Small intestine (tissue), 16 donors: ENCODE measurements around the gene CHML. TPM values are rescaled to one million over a fixed set of nuclear protein-coding genes. Genes with fewer than 3 reads are reported as not detected.
"Not testable (repeated sequence)": the region's sequence is repeated elsewhere in the genome, so short reads cannot be mapped to it uniquely, and the experiment has no call there.

Source experiments
- DNase-seq, 2 donors: peaks; one replicate each; pipeline versions ENCODE4 v3.0.0 to v3.0.0-alpha.2; 2013
- FAIRE-seq: peaks from 2 replicates; lab custom pipeline; 2012; peaks lifted over from hg19 to GRCh38; lab: Jason Lieb, UNC
- H3K27ac ChIP-seq, 3 donors: one replicate each; pipeline ENCODE4 v1.5.1; 2013; ENCODE audit warnings: low read length in 2 of 3, mild to moderate bottlenecking in 2 of 3, control low read depth in 1 of 3, inconsistent platforms in 1 of 3, low read depth in 1 of 3, moderate library complexity in 1 of 3
- H3K27me3 ChIP-seq, 3 donors: one replicate each; pipeline ENCODE4 v1.6.1; 2013; ENCODE audit warnings: low read length in 3 of 3, inconsistent platforms in 1 of 3; ENCODE audit not compliant: control insufficient read depth in 3 of 3, insufficient read depth in 3 of 3
- H3K36me3 ChIP-seq, 3 donors: one replicate each; pipeline ENCODE4 v1.6.1; 2013; ENCODE audit warnings: low read length in 3 of 3, inconsistent platforms in 1 of 3, low read depth in 1 of 3, mild to moderate bottlenecking in 1 of 3, moderate library complexity in 1 of 3; ENCODE audit not compliant: control insufficient read depth in 3 of 3, insufficient read depth in 2 of 3
- H3K4me1 ChIP-seq, 3 donors: one replicate each; pipeline ENCODE4 v1.6.1; 2013; ENCODE audit warnings: low read length in 2 of 3, inconsistent platforms in 1 of 3, low read depth in 1 of 3, mild to moderate bottlenecking in 1 of 3, moderate library complexity in 1 of 3; ENCODE audit not compliant: control insufficient read depth in 3 of 3, insufficient read depth in 2 of 3
- H3K4me3 ChIP-seq, 3 donors: one replicate each; pipeline ENCODE4 v1.5.1; 2013; ENCODE audit warnings: low read length in 3 of 3, control low read depth in 1 of 3, inconsistent platforms in 1 of 3, low read depth in 1 of 3, mild to moderate bottlenecking in 1 of 3, moderate library complexity in 1 of 3
- H3K9me3 ChIP-seq, 2 donors: one replicate each; pipeline ENCODE4 v1.6.1; 2013; ENCODE audit warnings: low read depth in 1 of 2, low read length in 1 of 2; ENCODE audit not compliant: control insufficient read depth in 2 of 2, insufficient read depth in 1 of 2
- WGBS, 3 donors: extraction: QIAGEN DNeasy Blood & Tissue Kit; methylation state at CpG; one replicate each; pipeline ENCODE4 v1.1.7; 2013; 5-methylcytosine and 5-hydroxymethylcytosine counted together
- long read RNA-seq, 10 donors: transcript quantifications; one replicate each; lab custom pipeline, GENCODE V29; 2026
- polyA plus RNA-seq, 4 donors: library from polyadenylated mRNA; stranded (reverse) in 3 of 4; unstranded in 1 of 4; fragments of 200-250 nt in 3 of 4; fragments of 120-200 nt in 1 of 4; gene quantifications; one replicate each; pipeline versions ENCODE4 v1.2.1 to v1.2.3, GENCODE V29; 2013
- donor health status: healthy with polysubstance abuse.
- donor health status: control.
- donor health status: control.
- donor health status: Bipolar disorder and iron deficiency.
- donor health status: healthy.

The CHML gene
- 10 to 100 TPM in 1 of 4 donors, 1 to 10 TPM in 3; 1.3 to 16.0 (median 2.2) TPM for polyA plus RNA-seq
- long read RNA-seq, donor 1: 0 reads
- long read RNA-seq, donor 2, full-length matches to known transcripts: 3 of 3 reads
- long read RNA-seq, donor 2, partial matches to known transcripts: 0 of 3 reads
- long read RNA-seq, donor 2, other reads (novel, unspliced or antisense): 0 of 3 reads
- long read RNA-seq, donor 3, full-length matches to known transcripts: 8 of 8 reads
- long read RNA-seq, donor 3, partial matches to known transcripts: 0 of 8 reads
- long read RNA-seq, donor 3, other reads (novel, unspliced or antisense): 0 of 8 reads
- long read RNA-seq, donor 4: 0 reads
- long read RNA-seq, donor 5, full-length matches to known transcripts: 1 of 1 reads
- long read RNA-seq, donor 5, partial matches to known transcripts: 0 of 1 reads
- long read RNA-seq, donor 5, other reads (novel, unspliced or antisense): 0 of 1 reads
- long read RNA-seq, donor 6, full-length matches to known transcripts: 5 of 5 reads
- long read RNA-seq, donor 6, partial matches to known transcripts: 0 of 5 reads
- long read RNA-seq, donor 6, other reads (novel, unspliced or antisense): 0 of 5 reads
- long read RNA-seq, donor 7: 0 reads
- long read RNA-seq, donor 8, full-length matches to known transcripts: 1 of 1 reads
- long read RNA-seq, donor 8, partial matches to known transcripts: 0 of 1 reads
- long read RNA-seq, donor 8, other reads (novel, unspliced or antisense): 0 of 1 reads
- long read RNA-seq, donor 9: 0 reads
- long read RNA-seq, donor 10, full-length matches to known transcripts: 6 of 6 reads
- long read RNA-seq, donor 10, partial matches to known transcripts: 0 of 6 reads
- long read RNA-seq, donor 10, other reads (novel, unspliced or antisense): 0 of 6 reads

- Histone ChIP-seq H3K27ac (peak within 1 kb of the TSS; percentile 56 to 92 (median 64)), H3K27me3 (no peaks in the 10 kb centered on the region), H3K4me1 (peaks cover 0 to 10% (median 2%) of the 10 kb centered on the region in 3 donors), H3K4me3 (peak within 1 kb of the TSS; percentile 81 to 95 (median 94)), H3K9me3 (peaks cover 0 to 12% of the 10 kb centered on the region in 2 donors), H3K36me3 (no peaks in the 10 kb centered on the region)
- WGBS, 3 donors: 4 to 6% (median 6%) methylated on average over 36 to 81 of the region's 81 CpGs
- peak; percentile 92 to 95 for DNase-seq
- FAIRE-seq: no peak
Measured at GRCh38 chr1:241640149-241640866, at the start of gene CHML, which contains the start of gene OPN3. CHML (minus strand) TSS chr1:241640369; CDS start chr1:241635766, 4,603 bp downstream. OPN3 (minus strand) TSS chr1:241640369; CDS start chr1:241640254, 115 bp downstream.

GRCh38 chr1:241688940-241689368 is 48.8 kb upstream of the CHML start:
- no peak overlapping the region for H3K27ac ChIP-seq
- H3K27me3 ChIP-seq: peaks cover 0 to 3% (median 0%) of the 10 kb centered on the region in 3 donors
- WGBS, 3 donors: 39 to 49% (median 47%) methylated on average over 2 of the region's 2 CpGs
- H3K4me1 ChIP-seq: no peaks in the 10 kb centered on the region
- H3K4me3 ChIP-seq: no peak overlapping the region
- no peaks in the 10 kb centered on the region for H3K9me3 ChIP-seq
- no peak for FAIRE-seq
- DNase-seq: no peak
- H3K36me3 ChIP-seq: no peaks in the 10 kb centered on the region

GRCh38 chr1:241684108-241684507 is 43.9 kb upstream of the CHML start:
- WGBS, 3 donors: 89 to 95% (median 95%) methylated on average over 1 of the region's 1 CpG

GRCh38 chr1:241682921-241683320 is 42.8 kb upstream of the CHML start:
- FAIRE-seq (no peak), DNase-seq (no peak)
- H3K9me3 ChIP-seq: no peaks in the 10 kb centered on the region
- H3K4me1 ChIP-seq: no peaks in the 10 kb centered on the region
- no peak overlapping the region for H3K4me3 ChIP-seq
- H3K36me3 ChIP-seq: no peaks in the 10 kb centered on the region
- H3K27ac ChIP-seq: no peak overlapping the region
- 92 to 96% (median 95%) methylated on average over 2 of the region's 2 CpGs for WGBS, 3 donors
- no peaks in the 10 kb centered on the region for H3K27me3 ChIP-seq

More at GRCh38 chr1:241684108-241684507, 43.9 kb upstream of the CHML start:
- H3K9me3 ChIP-seq: no peaks in the 10 kb centered on the region
- no peaks in the 10 kb centered on the region for H3K4me1 ChIP-seq
- DNase-seq (no peak), FAIRE-seq (peak; percentile 26)
- no peak overlapping the region for H3K27ac ChIP-seq
- H3K36me3 ChIP-seq: no peaks in the 10 kb centered on the region
- H3K27me3 ChIP-seq: peaks cover 0 to 3% (median 0%) of the 10 kb centered on the region in 3 donors
- H3K4me3 ChIP-seq: no peak overlapping the region

- not testable (repeated sequence) for H3K27me3 ChIP-seq, H3K9me3 ChIP-seq, DNase-seq, H3K4me3 ChIP-seq, FAIRE-seq, H3K36me3 ChIP-seq, H3K27ac ChIP-seq, H3K4me1 ChIP-seq
- 45 to 70% (median 50%) methylated on average over 4 of the region's 4 CpGs for WGBS, 3 donors
Measured at GRCh38 chr1:241681861-241682448, 41.8 kb upstream of the CHML start.

GRCh38 chr1:241679961-241680360 is 39.8 kb upstream of the CHML start:
- no peaks in the 10 kb centered on the region for H3K9me3 ChIP-seq
- H3K4me1 ChIP-seq: no peaks in the 10 kb centered on the region
- H3K36me3 ChIP-seq: no peaks in the 10 kb centered on the region
- H3K27ac ChIP-seq: no peak overlapping the region
- DNase-seq: no peak
- no peak overlapping the region for H3K4me3 ChIP-seq
- H3K27me3 ChIP-seq: no peaks in the 10 kb centered on the region
- 73 to 78% (median 75%) methylated on average over 3 of the region's 3 CpGs for WGBS, 3 donors
- FAIRE-seq: no peak

- no peak overlapping the region for H3K27ac ChIP-seq
- DNase-seq: no peak
- no peak overlapping the region for H3K4me3 ChIP-seq
- no peaks in the 10 kb centered on the region for H3K27me3 ChIP-seq
- WGBS, 3 donors: 80 to 85% (median 81%) methylated on average over 4 of the region's 4 CpGs
- H3K9me3 ChIP-seq: no peaks in the 10 kb centered on the region
- H3K36me3 ChIP-seq: no peaks in the 10 kb centered on the region
- no peak for FAIRE-seq
- no peaks in the 10 kb centered on the region for H3K4me1 ChIP-seq
Measured at GRCh38 chr1:241679404-241679803, 39.2 kb upstream of the CHML start.
